GM21723 (cell line): ENCODE results near the gene CUL4A.

Experiments used
- ATAC-seq: cut with Tn5 transposase; IDR thresholded peaks from one replicate; pipeline ENCODE4 v1.9.1; 2021; ENCODE audit warnings: mild to moderate bottlenecking, moderate library complexity; ENCODE audit not compliant: unreplicated experiment

CUL4A gene

GRCh38 chr13:113179374-113180230 lies 29.8 kb upstream of the CUL4A start:
- no peak for ATAC-seq

- ATAC-seq = no peak
These were observed 27.4 kb upstream of the CUL4A start for GRCh38 chr13:113182046-113182445.

GRCh38 chr13:113183450-113184129 lies 25.8 kb upstream of the CUL4A start:
- ATAC-seq = no peak

GRCh38 chr13:113184568-113185440 lies 24.6 kb upstream of the CUL4A start:
- no peak for ATAC-seq

GRCh38 chr13:113186061-113186900 lies 23.1 kb upstream of the CUL4A start:
- ATAC-seq = peak; percentile 94

GRCh38 chr13:113187263-113187669 lies 22.1 kb upstream of the CUL4A start:
- ATAC-seq = no peak

- no peak for ATAC-seq
These were observed 21.3 kb upstream of the CUL4A start for GRCh38 chr13:113187883-113188665.

- no peak for ATAC-seq
These were observed 19.2 kb upstream of the CUL4A start for GRCh38 chr13:113190181-113190580.

GRCh38 chr13:113192279-113192678 lies 17.1 kb upstream of the CUL4A start:
- ATAC-seq = no peak

- no peak for ATAC-seq
These were observed 16.5 kb upstream of the CUL4A start for GRCh38 chr13:113192902-113193301.

- ATAC-seq = no peak
These were observed 14.1 kb upstream of the CUL4A start for GRCh38 chr13:113195360-113195759.

GRCh38 chr13:113196970-113197737 lies 12.3 kb upstream of the CUL4A start:
- ATAC-seq = no peak

GRCh38 chr13:113201815-113202214 lies 7.6 kb upstream of the CUL4A start:
- no peak for ATAC-seq

GRCh38 chr13:113202912-113203311 lies 6.5 kb upstream of the CUL4A start:
- ATAC-seq = no peak

GRCh38 chr13:113203507-113204377 lies 5.7 kb upstream of the CUL4A start:
- ATAC-seq = no peak

- ATAC-seq = no peak
These were observed 5.1 kb upstream of the CUL4A start for GRCh38 chr13:113204378-113204734.

- ATAC-seq = no peak
These were observed 3.9 kb upstream of the CUL4A start for GRCh38 chr13:113205428-113205931.

GRCh38 chr13:113207460-113207859 lies 2.0 kb upstream of the CUL4A start:
- no peak for ATAC-seq
